D721Med (cell line): Measurements from ENCODE around the gene SPO11.

Experiments
- DNase-seq: peaks from one replicate; pipeline ENCODE4 v3.0.0; 2011; ENCODE audit warnings: low spot score; ENCODE audit not compliant: insufficient read length
- FAIRE-seq: peaks from 2 replicates; lab custom pipeline; 2011; peaks lifted over from hg19 to GRCh38; lab: Jason Lieb, UNC
- CTCF ChIP-seq: IDR thresholded peaks from 2 replicates; pipeline ENCODE4 v1.5.1; 2012; ENCODE audit warnings: mild to moderate bottlenecking, control low read depth; ENCODE audit not compliant: insufficient read depth; ENCODE audit errors: missing control alignments

Gene SPO11

DNA sequence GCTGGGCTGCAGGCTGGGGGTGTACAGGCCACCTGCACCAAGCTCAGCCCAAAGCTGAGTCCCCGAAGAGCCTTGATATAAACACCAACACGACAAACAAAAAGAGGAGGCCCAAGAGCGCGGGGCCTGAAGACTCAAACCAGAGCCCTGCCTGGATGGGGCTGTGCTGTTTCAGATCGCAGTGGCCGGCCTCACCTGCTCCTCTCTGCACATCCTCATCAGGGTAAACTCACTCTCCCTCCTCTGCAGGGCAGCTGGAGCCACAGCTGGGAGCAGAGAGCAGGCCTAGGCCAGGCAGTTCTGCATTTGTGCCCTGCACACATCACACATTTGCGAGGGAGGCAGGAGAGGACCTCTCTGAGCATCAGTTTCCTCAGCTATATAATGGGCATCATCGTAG is 57.9 kb downstream of the SPO11 start:
- no peak for TF ChIP-seq CTCF
- no peak for DNase-seq
- no peak for FAIRE-seq

- DNase-seq (no peak), FAIRE-seq (no peak)
- no peak for TF ChIP-seq CTCF
Measured at GRCh38 chr20:57387945-57388371, 58.4 kb downstream of the SPO11 start.

GRCh38 chr20:57388953-57389694 is 59.5 kb downstream of the SPO11 start:
- no peak for TF ChIP-seq CTCF
- FAIRE-seq: no peak
- no peak for DNase-seq

- TF ChIP-seq CTCF: no peak
- FAIRE-seq: no peak
- no peak for DNase-seq
Measured at GRCh38 chr20:57389695-57390603, 60.3 kb downstream of the SPO11 start.

GRCh38 chr20:57390604-57391438 is 61.2 kb downstream of the SPO11 start, which contains the start of gene RBM38:
RBM38 (plus strand) TSS chr20:57391396; CDS start chr20:57391582, 186 bp downstream.
- TF ChIP-seq CTCF: no peak
- FAIRE-seq: no peak
- peak; percentile 78 for DNase-seq

DNA sequence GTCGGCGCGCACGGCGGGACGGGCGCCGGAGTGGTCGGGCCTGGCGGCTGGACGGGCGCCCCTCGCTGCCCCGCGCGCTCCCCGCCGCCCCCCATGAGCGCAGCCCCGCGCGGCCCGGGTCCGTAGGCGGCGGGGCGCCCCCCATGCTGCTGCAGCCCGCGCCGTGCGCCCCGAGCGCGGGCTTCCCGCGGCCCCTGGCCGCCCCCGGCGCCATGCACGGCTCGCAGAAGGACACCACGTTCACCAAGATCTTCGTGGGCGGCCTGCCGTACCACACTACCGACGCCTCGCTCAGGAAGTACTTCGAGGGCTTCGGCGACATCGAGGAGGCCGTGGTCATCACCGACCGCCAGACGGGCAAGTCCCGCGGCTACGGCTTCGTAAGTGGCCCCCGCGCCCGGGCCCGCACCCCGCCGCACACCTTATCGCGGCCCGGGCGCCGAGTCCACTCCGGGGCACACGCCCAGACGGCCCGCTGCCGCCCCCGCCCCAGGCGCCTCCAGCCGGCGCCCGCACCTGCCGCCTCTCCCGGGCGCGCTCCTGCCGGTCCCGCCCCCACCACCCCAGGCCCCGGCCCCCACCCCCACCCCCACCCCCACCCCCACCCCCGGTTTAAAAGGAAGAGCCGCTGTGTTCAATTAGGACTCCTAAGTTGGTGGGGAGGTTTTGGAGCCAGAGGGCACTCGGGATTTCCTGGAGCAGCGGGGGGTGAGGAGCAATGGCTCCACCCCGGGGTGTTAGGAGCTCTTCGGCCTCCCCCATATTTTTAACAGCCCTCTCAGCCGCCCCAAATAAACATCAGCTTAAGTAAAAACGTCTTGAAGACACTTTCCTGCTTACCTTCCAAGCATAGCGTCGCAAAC is 62.1 kb downstream of the SPO11 start:
- no peak for DNase-seq
- FAIRE-seq: no peak
- TF ChIP-seq CTCF: no peak
